ENCODE measurements around the gene CHD6. TPM values are rescaled to one million over a fixed set of nuclear protein-coding genes. Genes with fewer than 3 reads are reported as not detected.

CHD6 gene
- polyA plus RNA-seq, 1 experiment: 16.4 TPM

DNA sequence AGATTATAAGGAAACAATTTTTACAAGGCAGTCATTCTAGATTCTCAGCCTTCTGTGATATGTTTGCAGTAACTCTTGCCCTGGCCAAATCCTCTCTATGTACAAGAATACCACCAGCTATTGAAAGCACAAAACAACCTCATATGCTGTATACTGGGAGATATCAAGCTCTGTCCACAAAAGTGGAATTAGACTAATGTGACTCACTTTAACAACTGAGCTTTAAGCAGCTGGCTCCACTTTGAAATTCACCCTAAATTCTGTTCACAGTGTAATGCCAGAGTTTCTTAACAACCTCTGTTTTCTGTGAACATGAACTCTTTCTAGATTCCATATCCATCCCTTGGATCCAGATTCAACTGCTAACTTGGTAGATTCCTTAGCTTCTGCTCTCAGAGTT, 47.6 kb downstream of the CHD6 start:
- Histone ChIP-seq H3K36me3 (ENCODE audit: control insufficient read depth, insufficient read depth, low read length) (no peaks in the 10 kb centered on the region), H3K4me3 (ENCODE audit: low read depth, low read length) (no peak overlapping the region), H3K27me3 (ENCODE audit: control insufficient read depth, insufficient read depth, low read length) (no peaks in the 10 kb centered on the region)
- POLR2A ChIA-PET: no interaction called here
- no peak for DNase-seq (ENCODE audit: low read depth)
- CTCF ChIA-PET: interaction anchor here (1.1 to 1.2 kb wide), 2 partner anchors 9 to 127 kb away, joined by 3 to 4 read pairs; no protein-coding TSS in a partner anchor
- TF ChIP-seq, protein P1, sequence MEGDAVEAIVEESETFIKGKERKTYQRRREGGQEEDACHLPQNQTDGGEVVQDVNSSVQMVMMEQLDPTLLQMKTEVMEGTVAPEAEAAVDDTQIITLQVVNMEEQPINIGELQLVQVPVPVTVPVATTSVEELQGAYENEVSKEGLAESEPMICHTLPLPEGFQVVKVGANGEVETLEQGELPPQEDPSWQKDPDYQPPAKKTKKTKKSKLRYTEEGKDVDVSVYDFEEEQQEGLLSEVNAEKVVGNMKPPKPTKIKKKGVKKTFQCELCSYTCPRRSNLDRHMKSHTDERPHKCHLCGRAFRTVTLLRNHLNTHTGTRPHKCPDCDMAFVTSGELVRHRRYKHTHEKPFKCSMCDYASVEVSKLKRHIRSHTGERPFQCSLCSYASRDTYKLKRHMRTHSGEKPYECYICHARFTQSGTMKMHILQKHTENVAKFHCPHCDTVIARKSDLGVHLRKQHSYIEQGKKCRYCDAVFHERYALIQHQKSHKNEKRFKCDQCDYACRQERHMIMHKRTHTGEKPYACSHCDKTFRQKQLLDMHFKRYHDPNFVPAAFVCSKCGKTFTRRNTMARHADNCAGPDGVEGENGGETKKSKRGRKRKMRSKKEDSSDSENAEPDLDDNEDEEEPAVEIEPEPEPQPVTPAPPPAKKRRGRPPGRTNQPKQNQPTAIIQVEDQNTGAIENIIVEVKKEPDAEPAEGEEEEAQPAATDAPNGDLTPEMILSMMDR (IDR thresholded peaks at IDR 0.05; ENCODE audit: insufficient read depth, low read depth, low read length): no peak

DNA sequence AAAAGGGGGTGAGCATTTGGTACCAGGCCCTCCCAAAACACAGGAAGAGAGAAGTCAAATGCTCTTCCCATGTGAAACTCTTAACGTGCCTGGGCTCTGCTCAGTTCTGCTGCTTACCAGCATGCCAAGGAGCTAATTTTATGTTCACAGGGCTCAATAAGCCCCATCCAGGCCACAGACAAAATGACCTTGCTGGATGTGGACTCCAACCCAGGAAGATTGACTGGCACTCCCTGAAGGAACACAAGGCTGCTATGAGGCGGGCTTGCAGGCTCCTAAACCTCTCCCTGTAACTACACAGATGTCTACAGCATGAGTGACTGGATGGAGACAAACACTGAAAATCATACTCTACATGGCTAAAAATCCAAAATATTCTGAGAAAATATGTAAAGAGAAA, 50.6 kb downstream of the CHD6 start:
- no peak overlapping the region for H3K4me3 ChIP-seq (ENCODE audit: low read depth, low read length)
- H3K36me3 ChIP-seq (ENCODE audit: control insufficient read depth, insufficient read depth, low read length): no peaks in the 10 kb centered on the region
- ChIA-PET POLR2A (no interaction called here), CTCF (interaction anchor here (0.8 kb wide), 1 partner anchor 1602 kb away, joined by 3 read pairs; no protein-coding TSS in a partner anchor)
- no peaks in the 10 kb centered on the region for H3K27me3 ChIP-seq (ENCODE audit: control insufficient read depth, insufficient read depth, low read length)
- no peak for DNase-seq (ENCODE audit: low read depth)
- TF ChIP-seq, protein P1 (IDR thresholded peaks at IDR 0.05; ENCODE audit: insufficient read depth, low read depth, low read length): no peak

DNA sequence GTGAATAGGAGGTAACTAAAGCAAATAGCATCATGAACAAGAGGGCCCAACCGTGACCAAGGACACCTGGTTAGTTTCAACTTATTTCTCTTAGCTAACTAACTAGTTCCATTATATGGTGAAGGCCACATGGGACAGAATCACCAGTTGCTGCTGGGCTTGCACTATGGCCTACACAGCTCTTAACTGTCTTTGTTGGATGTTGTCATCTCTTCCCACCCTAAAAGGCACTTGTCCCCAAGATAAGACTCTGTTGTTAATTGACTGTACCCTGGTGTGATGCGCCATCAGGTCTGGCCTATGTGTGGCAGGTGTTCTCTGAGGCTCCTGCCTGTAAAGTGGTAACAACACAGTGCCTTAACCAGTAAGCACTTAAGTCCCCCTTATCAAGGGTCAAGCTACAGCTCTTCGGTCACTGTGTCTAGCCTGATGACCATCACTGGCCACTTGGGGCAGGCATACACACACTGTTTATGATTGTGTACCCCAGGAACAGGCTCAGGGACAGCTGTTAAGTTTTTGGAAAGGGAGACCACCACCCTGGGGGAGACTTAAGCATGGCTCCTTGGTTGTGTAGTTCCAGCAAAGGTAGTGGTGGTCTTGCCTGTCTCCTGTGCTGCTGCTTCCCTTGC, 51.2 kb downstream of the CHD6 start:
- Histone ChIP-seq H3K36me3 (ENCODE audit: control insufficient read depth, insufficient read depth, low read length) (no peaks in the 10 kb centered on the region), H3K27me3 (ENCODE audit: control insufficient read depth, insufficient read depth, low read length) (no peaks in the 10 kb centered on the region), H3K4me3 (ENCODE audit: low read depth, low read length) (no peak overlapping the region)
- TF ChIP-seq, protein P1 (IDR thresholded peaks at IDR 0.05; ENCODE audit: insufficient read depth, low read depth, low read length): no peak
- POLR2A ChIA-PET: no interaction called here
- no peak for DNase-seq (ENCODE audit: low read depth)
- CTCF ChIA-PET: no interaction called here

DNA sequence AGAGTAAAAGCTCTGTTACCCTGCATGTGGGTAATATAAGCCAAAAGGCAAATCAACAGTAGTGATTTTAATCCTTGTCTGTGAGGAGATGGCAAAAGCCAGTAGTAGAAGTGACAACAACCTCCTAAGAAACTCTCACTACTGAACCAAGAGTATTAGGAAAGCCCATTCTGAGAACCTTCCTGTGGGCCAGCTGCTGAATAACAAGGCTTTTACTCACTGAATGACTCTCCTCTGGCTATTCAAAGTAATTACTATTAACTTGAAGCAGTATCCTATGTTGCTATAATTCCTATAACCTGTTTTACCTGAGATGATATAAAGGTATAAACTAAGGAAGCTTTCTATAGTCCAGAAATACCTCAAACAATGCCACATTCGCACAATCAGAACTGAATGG, 55.1 kb downstream of the CHD6 start:
- POLR2A ChIA-PET: no interaction called here
- Histone ChIP-seq H3K27me3 (ENCODE audit: control insufficient read depth, insufficient read depth, low read length) (no peaks in the 10 kb centered on the region), H3K36me3 (ENCODE audit: control insufficient read depth, insufficient read depth, low read length) (no peaks in the 10 kb centered on the region), H3K4me3 (ENCODE audit: low read depth, low read length) (no peak overlapping the region)
- TF ChIP-seq, protein P1 (IDR thresholded peaks at IDR 0.05; ENCODE audit: insufficient read depth, low read depth, low read length): no peak
- no peak for DNase-seq (ENCODE audit: low read depth)
- CTCF ChIA-PET: no interaction called here

DNA sequence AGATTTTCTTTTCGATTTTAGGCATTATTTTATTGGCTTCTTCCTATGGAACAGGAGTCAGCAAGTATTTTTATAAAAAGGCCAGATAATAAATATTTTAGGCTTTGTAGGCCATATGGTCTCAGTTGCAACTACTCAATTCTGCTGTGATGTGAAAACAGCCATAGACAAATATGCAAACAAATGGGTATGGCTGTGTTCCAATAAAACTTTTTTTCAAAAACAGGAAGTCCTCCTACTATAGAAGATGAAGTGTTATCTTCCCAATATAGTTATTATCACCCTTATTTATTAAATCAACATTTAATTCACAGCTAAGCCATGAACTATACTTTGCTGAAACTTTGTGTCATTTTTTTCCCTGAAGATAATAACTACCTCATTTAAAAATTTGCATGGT, 57.2 kb downstream of the CHD6 start:
- Histone ChIP-seq H3K36me3 (ENCODE audit: control insufficient read depth, insufficient read depth, low read length) (no peaks in the 10 kb centered on the region), H3K4me3 (ENCODE audit: low read depth, low read length) (no peak overlapping the region), H3K27me3 (ENCODE audit: control insufficient read depth, insufficient read depth, low read length) (no peaks in the 10 kb centered on the region)
- TF ChIP-seq, protein P1 (IDR thresholded peaks at IDR 0.05; ENCODE audit: insufficient read depth, low read depth, low read length): no peak
- CTCF ChIA-PET: interaction anchor here (0.7 to 1.3 kb wide), 3 partner anchors 10 to 22 kb away, joined by 3 to 4 read pairs (median 3); no protein-coding TSS in a partner anchor
- DNase-seq (ENCODE audit: low read depth): no peak
- POLR2A ChIA-PET: no interaction called here

All from BJ (cell line).